ENCODE measurements around the gene EIF2B2.

GRCh38 chr14:74988993-74989392, 13.7 kb upstream of the EIF2B2 start:
- TF ChIP-seq CTCF (conservative IDR thresholded peaks at IDR 0.05; ENCODE audit: low read depth, low read length), result no peak
- no peak for TF ChIP-seq EZH2 (IDR thresholded peaks at IDR 0.05; ENCODE audit: low read length, unreplicated experiment)
- no peak for TF ChIP-seq EZH2phosphoT487 (IDR thresholded peaks at IDR 0.05; ENCODE audit: borderline replicate concordance, low read length)
